ENCODE data around the gene ZNF746. TPM values are rescaled to one million over a fixed set of nuclear protein-coding genes. Genes with fewer than 3 reads are reported as not detected.

The ZNF746 gene
- total RNA-seq, 1 donor, result 22.1 TPM

- H4K20me1 ChIP-seq (ENCODE audit: insufficient read depth, low read length), result peaks cover 1% of the 10 kb centered on the region
- no peak for DNase-seq (ENCODE audit: insufficient read length, low spot score, missing footprints)
- H3K4me1 ChIP-seq (ENCODE audit: insufficient read depth, low read length), result peaks cover 3% of the 10 kb centered on the region
- TF ChIP-seq CTCF (IDR thresholded peaks at IDR 0.05; ENCODE audit: extremely low read depth, low read depth, low read length), result no peak
- H3K79me2 ChIP-seq (ENCODE audit: insufficient read depth, low read length), result peaks cover 2% of the 10 kb centered on the region
- no peaks in the 10 kb centered on the region for H3K36me3 ChIP-seq (ENCODE audit: insufficient read depth, low read length)
- H3K4me2 ChIP-seq (ENCODE audit: insufficient read depth, low read length), result no peak overlapping the region
- H2AFZ ChIP-seq (ENCODE audit: low read length), result no peak overlapping the region
- H3K27ac ChIP-seq (ENCODE audit: low read depth, low read length), result no peak overlapping the region
- peaks cover 4% of the 10 kb centered on the region for H3K9me3 ChIP-seq (ENCODE audit: low read depth, low read length)
- H3K4me3 ChIP-seq (ENCODE audit: insufficient read depth, low read length), result no peak overlapping the region
- peaks cover 14% of the 10 kb centered on the region for H3K27me3 ChIP-seq (ENCODE audit: insufficient read depth, low read length)
Measured at GRCh38 chr7:149501651-149502050, 4.0 kb upstream of the ZNF746 start.

GRCh38 chr7:149500910-149501309, 3.3 kb upstream of the ZNF746 start:
- no peak overlapping the region for H3K4me3 ChIP-seq (ENCODE audit: insufficient read depth, low read length)
- peak; percentile 39 for DNase-seq (ENCODE audit: insufficient read length, low spot score, missing footprints)
- peaks cover 6% of the 10 kb centered on the region for H4K20me1 ChIP-seq (ENCODE audit: insufficient read depth, low read length)
- H3K27ac ChIP-seq (ENCODE audit: low read depth, low read length), result no peak overlapping the region
- no peaks in the 10 kb centered on the region for H3K36me3 ChIP-seq (ENCODE audit: insufficient read depth, low read length)
- peaks cover 7% of the 10 kb centered on the region for H3K4me1 ChIP-seq (ENCODE audit: insufficient read depth, low read length)
- no peak overlapping the region for H3K4me2 ChIP-seq (ENCODE audit: insufficient read depth, low read length)
- no peak for TF ChIP-seq CTCF (IDR thresholded peaks at IDR 0.05; ENCODE audit: extremely low read depth, low read depth, low read length)
- H2AFZ ChIP-seq (ENCODE audit: low read length), result no peak overlapping the region
- H3K27me3 ChIP-seq (ENCODE audit: insufficient read depth, low read length), result peaks cover 14% of the 10 kb centered on the region
- H3K9me3 ChIP-seq (ENCODE audit: low read depth, low read length), result no peaks in the 10 kb centered on the region
- H3K79me2 ChIP-seq (ENCODE audit: insufficient read depth, low read length), result peaks cover 4% of the 10 kb centered on the region

- Histone ChIP-seq H3K27me3 (ENCODE audit: insufficient read depth, low read length) (peaks cover 14% of the 10 kb centered on the region), H3K4me3 (ENCODE audit: insufficient read depth, low read length) (no peak overlapping the region), H4K20me1 (ENCODE audit: insufficient read depth, low read length) (peaks cover 13% of the 10 kb centered on the region), H3K4me1 (ENCODE audit: insufficient read depth, low read length) (peaks cover 13% of the 10 kb centered on the region), H2AFZ (ENCODE audit: low read length) (no peak overlapping the region), H3K36me3 (ENCODE audit: insufficient read depth, low read length) (no peaks in the 10 kb centered on the region), H3K27ac (ENCODE audit: low read depth, low read length) (no peak overlapping the region), H3K9me3 (ENCODE audit: low read depth, low read length) (no peaks in the 10 kb centered on the region), H3K79me2 (ENCODE audit: insufficient read depth, low read length) (peaks cover 11% of the 10 kb centered on the region), H3K4me2 (ENCODE audit: insufficient read depth, low read length) (no peak overlapping the region)
- DNase-seq (ENCODE audit: insufficient read length, low spot score, missing footprints), result peak; percentile 9
- TF ChIP-seq CTCF (IDR thresholded peaks at IDR 0.05; ENCODE audit: extremely low read depth, low read depth, low read length), result no peak
Measured at GRCh38 chr7:149500201-149500600, 2.6 kb upstream of the ZNF746 start.

- TF ChIP-seq CTCF (IDR thresholded peaks at IDR 0.05; ENCODE audit: extremely low read depth, low read depth, low read length), result no peak
- H2AFZ ChIP-seq (ENCODE audit: low read length), result no peak overlapping the region
- H3K4me3 ChIP-seq (ENCODE audit: insufficient read depth, low read length), result no peak overlapping the region
- no peaks in the 10 kb centered on the region for H3K9me3 ChIP-seq (ENCODE audit: low read depth, low read length)
- H3K4me2 ChIP-seq (ENCODE audit: insufficient read depth, low read length), result no peak overlapping the region
- peaks cover 14% of the 10 kb centered on the region for H3K27me3 ChIP-seq (ENCODE audit: insufficient read depth, low read length)
- peaks cover 19% of the 10 kb centered on the region for H3K4me1 ChIP-seq (ENCODE audit: insufficient read depth, low read length)
- DNase-seq (ENCODE audit: insufficient read length, low spot score, missing footprints), result peak; percentile 25
- no peak overlapping the region for H3K27ac ChIP-seq (ENCODE audit: low read depth, low read length)
- H4K20me1 ChIP-seq (ENCODE audit: insufficient read depth, low read length), result peaks cover 20% of the 10 kb centered on the region
- peaks cover 22% of the 10 kb centered on the region for H3K79me2 ChIP-seq (ENCODE audit: insufficient read depth, low read length)
- H3K36me3 ChIP-seq (ENCODE audit: insufficient read depth, low read length), result peaks cover 4% of the 10 kb centered on the region
Measured at GRCh38 chr7:149498811-149499210, 1.2 kb upstream of the ZNF746 start.
